NCI-H748 (cell line): ENCODE data around the gene ARRDC1.
"Not testable (repeated sequence)": the region's sequence is repeated elsewhere in the genome, so short reads cannot be mapped to it uniquely, and the experiment has no call there.

Source experiments
- DNase-seq: peaks from one replicate; lab custom pipeline; 2025; ENCODE audit not compliant: unreplicated experiment; lab: John Stamatoyannopoulos, UW

Gene ARRDC1, protein sequence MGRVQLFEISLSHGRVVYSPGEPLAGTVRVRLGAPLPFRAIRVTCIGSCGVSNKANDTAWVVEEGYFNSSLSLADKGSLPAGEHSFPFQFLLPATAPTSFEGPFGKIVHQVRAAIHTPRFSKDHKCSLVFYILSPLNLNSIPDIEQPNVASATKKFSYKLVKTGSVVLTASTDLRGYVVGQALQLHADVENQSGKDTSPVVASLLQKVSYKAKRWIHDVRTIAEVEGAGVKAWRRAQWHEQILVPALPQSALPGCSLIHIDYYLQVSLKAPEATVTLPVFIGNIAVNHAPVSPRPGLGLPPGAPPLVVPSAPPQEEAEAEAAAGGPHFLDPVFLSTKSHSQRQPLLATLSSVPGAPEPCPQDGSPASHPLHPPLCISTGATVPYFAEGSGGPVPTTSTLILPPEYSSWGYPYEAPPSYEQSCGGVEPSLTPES

DNA sequence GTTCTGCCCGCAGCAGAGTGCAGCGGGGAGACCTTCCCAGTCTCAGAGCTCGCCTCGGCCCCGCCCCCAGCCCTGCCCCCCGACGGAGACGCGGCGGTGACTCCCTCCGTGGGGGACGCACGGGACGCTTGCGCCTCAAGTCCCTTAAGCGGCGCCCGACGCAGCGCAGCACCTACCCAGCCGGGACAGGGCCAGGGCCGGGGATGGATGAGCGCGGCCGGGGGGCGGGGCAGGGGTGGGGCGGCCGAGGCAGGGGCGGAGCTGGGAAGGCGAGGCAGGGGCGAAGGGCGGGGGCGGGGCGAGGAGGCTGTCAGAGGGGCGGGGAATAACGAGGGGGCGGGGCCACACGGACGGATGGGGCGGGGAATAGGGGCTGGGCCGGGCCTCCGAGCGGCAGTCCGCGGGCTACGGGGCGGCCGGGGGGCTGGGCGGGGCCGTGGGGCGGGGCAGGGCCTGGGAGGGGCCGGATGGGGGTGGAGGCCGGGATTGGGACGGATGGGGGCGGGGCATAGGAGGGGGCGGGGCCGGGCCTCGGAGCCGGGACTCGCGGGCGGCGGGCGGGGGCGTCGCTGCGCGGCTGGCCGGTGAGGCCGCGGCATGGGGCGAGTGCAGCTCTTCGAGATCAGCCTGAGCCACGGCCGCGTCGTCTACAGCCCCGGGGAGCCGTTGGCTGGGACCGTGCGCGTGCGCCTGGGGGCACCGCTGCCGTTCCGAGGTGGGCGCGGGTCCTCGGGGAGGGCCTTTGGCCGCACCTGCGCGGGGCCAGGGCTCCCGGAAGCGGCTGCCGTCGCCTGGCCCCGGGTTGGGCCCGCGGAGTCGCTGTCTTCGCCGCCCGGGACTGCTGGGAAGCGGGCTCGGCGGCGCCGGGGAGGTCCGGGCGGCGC is at the start of gene ARRDC1:
TSS of gene ARRDC1 (plus strand) at position 566 of the 884 bp plus-strand sequence. CDS start at position 598, 32 bp downstream.
- peak; percentile 86 for DNase-seq

DNA sequence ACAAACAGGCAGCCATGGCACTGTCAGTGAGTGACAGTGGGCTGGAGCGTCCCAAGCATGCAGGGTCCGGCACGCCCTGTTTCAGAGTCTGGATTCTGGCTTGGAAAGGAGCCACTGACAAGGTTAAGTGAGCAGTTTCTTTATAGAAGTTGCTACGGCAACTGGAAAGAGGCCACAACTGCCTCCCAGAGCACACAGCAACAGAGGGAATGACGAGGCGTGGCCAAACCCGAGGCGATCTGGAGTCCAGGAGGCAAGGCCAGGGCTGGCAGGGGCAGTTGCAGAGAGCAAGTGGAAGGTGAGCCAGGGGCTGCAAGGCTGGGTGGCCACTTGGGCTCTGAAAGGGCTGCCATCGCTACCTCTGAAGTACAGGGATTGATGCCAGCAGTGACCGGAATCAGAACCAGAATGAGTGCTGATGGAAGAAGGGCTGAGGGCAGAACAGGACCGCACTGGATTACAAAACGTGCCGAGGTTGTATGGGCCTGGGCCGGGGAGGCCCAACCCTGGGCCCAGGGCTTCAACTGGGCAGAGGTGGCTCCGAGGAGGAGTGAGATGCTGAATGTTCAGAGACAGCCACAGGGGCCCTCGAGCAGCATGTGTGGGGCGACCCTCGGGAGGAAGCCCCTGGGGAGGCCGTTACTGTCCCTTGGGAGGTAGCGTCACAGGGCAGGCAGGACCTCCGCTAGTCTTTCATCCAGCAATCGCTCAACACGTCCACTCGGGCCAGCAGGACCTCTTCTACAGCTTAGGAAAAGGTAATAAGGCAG is 49.2 kb upstream of the ARRDC1 start:
- DNase-seq, result peak; percentile 18

DNA sequence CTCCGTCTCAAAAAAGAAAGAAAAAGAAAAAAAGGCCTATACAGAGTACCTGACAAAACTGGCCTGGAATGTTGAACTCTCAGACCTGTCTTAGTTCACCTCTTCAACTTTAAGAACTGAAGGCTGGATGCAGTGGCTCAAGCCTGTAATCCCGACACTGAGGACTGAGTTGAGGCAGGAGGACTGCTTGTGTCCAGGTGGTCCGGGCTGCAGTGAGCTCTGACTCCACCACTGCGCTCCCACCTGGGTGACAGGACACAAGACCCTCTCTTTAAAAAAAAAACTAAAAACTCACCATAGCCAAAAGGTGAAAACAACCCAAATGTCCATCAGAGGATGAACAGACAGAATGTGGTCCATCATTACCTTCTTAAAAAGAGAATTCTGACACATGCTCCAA is 47.4 kb upstream of the ARRDC1 start:
- DNase-seq, result no peak

DNA sequence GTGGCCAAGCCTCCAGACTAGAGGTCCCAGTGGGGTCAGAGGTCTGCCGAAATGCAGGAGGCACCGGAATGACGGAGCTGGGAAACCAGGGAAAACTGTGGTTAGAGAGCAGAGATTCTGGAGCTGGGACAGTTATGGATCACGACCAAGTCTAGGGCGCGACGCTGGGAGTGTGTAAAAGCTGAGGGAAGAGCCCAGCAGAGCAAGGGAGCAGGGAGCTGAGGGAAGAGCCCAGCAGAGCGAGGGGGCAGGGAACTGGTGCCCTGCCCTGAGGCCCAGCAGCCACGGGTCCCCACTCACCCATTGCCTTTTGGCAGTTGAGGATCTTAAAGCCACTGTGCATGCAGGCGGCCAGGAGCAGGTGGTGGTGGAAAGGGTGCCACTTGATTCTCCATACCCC is 41.4 kb upstream of the ARRDC1 start:
- DNase-seq, result no peak

DNA sequence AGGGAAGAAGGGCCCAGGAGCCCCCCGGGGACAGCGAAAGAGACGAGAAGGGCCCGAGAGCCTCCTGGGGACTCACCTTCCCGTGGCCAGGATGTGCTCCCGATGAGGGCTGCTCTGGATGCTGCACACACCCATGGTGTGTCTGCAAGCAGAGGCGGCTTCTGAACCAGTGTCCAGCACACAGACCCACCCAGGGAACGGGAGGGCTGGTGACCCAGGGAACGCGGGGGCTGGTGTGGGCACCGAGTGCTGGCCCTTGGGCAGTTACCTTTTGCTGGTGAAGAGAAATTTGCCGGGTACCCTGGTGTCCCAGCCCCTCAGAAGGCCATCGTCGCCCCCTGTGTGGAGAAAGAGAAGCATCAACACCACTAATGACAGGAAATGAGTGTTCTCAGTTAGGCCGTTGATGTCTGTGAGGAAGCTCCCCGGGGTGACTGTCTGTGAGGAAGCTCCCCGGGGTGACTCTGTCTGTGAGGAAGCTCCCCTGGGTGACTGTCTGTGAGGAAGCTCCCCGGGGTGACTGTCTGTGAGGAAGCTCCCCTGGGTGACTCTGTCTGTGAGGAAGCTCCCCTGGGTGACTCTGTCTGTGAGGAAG is 40.6 kb upstream of the ARRDC1 start:
- DNase-seq, result no peak

DNA sequence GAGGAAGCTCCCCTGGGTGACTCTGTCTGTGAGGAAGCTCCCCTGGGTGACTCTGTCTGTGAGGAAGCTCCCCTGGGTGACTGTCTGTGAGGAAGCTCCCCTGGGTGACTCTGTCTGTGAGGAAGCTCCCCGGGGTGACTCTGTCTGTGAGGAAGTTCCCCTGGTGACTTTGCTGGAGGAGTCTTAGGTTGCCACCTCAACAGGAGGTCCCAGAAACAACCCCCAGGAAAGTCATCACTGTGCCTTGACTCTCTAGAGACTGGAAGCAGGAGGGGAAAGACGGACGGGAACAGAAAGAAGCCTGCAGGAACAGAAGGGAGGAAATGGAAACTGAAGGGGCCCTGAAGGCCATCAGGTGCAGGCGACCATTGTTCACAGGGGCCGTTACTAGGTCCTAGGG is 37.0 kb upstream of the ARRDC1 start:
- not testable (repeated sequence) for DNase-seq

DNA sequence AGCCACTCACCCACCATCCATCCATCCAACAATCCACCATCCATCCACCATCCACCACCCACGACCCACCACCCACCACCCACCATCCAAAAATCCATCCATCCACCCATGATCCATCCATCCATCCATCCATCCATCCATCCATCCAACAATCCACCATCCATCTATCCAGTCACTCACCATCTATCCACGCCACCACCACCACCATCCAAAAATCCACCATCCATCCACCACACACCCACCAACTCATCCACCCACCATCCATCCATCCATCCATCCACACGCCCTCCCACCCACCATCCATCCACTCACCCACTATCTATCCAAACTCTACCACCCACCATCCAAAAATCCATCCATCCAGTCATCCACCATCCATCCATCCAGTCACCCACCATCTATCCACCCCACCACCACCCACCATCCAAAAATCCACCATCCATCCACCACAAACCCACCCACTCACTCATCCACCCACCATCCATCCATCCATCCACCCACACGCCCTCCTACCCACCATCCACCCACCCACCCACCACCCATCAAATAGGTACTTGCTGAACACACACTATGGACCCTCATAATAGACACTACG is 35.8 kb upstream of the ARRDC1 start:
- DNase-seq, result no peak

DNA sequence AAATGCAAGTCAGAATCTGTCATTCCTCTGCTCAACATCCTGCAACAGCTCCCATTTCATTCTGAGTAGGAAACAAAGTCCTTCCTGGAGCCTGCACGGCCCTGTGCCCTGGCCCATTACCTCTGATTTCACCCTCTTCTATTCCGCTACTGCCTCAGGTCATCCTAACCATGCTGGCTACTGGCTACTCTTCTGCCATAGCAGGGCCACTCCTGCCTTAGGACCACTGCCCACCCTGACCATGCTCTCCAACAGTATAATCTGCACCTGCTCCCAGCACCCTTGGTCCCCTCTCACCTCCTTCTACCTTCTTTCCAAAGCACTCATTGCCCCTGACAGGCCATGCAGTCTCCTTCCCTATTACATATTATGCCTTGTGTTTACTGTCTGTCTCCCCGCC is 34.9 kb upstream of the ARRDC1 start:
- no peak for DNase-seq

DNA sequence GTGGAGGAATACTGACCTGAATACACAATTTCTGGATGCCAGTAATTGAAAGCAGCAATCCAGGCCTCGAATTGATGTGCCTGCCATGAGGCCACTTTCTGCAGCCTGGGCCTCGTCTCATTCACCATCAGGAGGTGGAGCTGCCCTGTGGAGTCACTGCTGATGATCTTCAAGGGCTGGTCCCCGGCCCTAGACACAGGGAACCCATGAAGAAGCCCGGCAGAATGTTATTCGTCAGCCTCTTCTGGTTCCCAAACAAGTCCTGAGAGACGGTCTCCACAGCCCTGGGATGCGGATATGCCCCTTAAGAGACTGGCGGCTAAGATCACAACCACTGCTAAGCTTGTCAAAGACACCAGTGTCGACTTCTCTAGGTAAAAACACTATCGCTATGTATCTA is 31.3 kb upstream of the ARRDC1 start:
- DNase-seq, result no peak

DNA sequence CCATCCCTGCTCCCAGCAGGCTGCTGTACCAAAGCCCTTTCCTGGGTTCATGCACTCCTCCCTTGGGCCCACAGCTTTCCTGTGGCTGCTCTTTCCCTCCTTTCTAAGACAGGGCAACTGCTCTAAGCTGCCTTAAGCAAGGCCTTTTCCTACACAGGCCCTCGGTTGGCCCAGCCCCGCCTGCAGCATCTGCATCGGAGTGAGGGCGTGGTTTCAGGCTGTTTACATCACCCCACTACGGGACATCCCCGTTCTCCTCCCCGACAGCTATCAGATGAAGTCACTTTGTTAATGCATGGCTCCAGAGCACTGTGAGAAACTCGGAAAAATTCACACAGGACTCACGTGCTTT is 30.1 kb upstream of the ARRDC1 start:
- no peak for DNase-seq

DNA sequence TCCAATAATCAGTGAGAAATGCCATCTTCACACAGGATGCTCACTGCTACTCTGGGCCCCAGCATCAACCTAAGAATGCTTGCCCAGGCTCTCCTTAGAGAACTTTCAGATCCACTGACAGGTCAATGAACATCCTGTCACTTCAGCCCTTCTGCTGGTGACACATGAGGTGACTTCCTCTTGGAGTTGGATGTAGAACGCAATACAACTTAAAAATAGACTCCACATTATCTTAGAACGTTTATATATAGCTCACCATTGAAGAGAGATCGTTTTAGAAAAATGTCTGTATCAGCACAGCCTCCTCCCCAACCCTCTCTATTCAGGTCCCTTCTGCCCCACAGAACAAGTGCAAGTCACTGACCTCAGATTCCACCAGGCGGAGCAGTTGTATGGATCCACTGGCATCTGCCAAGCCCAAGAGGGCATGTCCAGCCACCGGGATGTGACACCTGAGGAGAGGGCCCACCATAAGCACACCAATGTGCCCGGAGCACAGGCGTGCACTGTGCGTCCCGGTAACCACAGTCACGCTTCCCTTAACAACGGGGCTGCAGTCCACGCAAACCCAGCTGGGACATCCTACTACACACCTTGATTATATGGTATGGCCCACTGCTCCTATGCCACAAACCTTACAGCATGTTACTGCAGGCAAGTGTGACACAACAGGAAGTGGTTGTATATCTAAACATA is 29.6 kb upstream of the ARRDC1 start:
- no peak for DNase-seq

DNA sequence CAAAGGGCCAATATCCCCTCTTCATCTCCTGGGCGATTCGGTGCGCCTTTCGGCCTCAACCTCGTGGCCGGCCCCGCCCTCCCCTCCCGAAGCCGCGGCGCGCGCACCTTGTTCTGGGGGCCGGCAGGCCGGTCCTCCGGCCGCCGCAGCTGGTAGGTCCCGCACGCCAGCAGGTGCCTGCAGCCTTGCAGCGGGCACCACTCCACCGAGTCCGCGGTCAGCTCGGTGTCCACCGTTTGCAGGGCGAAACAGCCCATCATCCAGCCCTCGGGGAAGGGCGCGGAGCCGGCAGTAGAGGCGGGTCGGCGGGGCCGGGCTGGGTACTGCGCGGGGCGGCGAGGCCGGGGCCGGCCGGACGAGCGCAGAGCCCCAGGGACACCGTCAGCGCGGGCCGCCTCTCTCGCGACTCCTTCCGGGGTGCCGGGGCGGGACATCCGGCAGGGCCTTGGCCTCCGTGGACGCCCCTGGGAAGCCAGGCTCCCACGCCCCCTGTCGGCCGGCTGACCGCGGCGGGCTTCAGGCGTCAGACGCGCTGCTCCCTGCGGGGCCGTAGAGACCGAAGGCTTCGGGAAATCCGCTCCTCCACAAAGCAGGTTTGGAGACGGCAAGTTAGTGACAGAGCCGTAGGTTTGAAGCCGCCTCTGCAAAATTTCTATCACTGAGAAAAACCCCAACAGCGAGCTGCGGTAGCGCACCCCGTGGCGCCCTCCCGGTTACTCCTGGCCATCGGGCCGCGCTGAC is 26.8 kb upstream of the ARRDC1 start, which contains the start of gene DPH7:
TSS of gene DPH7 (minus strand) at position 408 of the 741 bp plus-strand sequence. CDS start at position 260, 148 bp downstream.
- peak; percentile 95 for DNase-seq

DNA sequence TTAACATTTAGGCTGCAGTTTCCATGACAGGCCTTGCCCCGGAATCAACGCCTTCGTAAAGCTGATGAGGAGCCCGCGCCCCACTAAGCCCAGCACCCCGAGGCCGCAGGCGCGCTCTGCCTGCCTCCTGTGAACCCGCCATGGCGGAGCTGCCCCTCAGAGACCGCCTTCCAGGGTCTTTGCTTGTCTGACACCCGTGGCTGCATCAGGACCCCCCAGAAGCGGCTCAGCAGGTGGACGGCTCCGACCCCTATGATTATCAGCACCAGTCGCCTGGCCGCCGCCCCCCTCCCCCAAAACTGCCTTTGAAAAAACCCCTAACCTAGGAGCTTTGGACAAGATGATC is 26.3 kb upstream of the ARRDC1 start:
- no peak for DNase-seq

DNA sequence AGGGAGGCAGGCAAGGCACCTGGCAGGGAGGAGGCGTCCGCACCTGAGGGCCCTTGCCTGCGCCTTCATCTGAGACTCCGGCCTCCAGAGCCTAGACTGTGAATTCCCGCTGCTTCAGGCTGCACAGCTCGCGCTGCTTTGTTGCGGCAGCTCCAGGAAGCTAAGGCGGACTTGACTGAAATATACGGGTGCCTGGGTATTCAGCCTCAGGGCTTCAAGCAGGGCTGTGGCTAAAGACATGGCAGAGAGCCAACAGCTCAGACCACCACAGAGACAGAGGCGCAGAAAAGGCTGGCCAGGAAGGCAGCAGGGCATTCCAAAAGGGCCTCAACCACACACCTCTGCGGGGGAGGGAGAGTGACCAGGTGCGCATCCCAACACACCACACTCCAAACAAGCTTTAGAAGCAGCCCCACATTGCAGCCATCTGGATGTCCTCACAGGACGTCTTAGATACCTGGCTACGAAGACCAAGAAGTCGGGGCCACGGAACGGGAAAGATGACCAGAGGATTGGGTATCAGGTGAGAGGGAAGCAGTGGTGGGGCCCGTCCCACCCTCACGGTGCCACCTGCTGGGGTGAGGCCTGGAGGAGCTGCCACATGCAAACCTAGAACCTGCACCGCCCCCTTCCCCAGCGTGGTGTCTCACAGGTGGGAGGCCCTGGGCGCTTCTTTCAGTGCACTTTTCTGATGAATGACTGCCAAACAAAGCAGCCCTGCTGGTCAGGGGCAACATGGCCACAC is 25.1 kb upstream of the ARRDC1 start:
- peak; percentile 32 for DNase-seq

DNA sequence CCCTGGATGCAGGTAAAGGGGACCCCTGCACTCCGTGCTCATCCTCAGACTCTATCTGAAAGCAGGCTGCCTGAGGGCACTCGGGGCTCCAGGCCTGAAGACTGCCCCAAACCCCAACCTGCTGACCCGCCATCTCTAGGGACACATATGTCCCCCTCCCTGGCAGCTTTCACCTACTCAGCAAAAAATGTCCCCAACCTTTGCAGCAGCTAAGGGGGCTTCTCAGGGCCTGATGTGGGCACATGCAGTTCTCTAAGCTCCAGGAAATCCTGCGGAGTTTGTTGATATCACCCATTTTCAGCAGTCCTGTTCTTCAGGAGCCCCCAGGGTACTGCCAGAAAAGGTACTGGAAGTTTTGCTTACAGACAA is 24.5 kb upstream of the ARRDC1 start:
- DNase-seq, result no peak

DNA sequence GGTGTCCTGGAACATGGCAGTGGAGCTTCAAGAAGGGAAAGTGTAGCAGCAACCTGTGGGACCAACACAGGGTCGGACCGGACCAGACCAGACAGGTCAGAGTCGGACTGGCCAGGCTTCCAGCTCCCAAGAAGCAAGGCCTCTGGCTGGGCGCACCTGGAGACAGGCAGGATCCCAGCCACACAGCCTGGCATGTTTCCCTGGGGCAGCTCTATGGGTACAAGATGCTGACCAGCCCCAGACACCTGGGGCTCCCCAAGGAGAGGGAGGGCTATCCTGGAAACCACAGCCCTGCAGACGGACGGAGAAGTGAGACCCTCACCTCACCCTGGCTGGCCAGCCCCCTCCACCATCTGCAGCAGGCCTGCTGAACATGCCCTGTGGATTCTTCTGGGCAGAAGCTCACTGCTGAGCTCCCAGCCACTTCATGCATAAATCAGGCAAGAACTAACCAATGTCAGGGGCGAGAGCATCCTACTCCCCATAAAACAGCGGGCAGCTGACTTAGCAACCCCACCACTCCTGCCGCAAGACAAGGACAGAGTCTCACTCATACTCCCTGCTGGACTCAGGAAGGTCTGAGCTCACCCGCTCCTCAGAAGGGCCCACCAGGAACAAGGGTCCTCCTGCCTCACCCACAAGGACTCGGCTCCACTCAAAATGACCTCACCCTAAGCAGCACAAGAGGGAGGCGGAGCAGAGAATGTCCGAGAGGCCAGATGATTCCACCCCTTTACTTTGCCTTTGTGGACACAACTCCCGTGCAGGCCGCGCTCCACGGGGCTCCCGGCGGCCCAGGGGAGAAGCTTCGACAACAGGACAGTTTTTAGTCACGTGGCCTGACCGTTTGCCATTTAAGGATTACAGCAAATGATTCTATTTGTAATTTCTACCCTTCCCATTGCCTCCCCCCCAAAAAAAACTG is 23.9 kb upstream of the ARRDC1 start:
- DNase-seq, result no peak

DNA sequence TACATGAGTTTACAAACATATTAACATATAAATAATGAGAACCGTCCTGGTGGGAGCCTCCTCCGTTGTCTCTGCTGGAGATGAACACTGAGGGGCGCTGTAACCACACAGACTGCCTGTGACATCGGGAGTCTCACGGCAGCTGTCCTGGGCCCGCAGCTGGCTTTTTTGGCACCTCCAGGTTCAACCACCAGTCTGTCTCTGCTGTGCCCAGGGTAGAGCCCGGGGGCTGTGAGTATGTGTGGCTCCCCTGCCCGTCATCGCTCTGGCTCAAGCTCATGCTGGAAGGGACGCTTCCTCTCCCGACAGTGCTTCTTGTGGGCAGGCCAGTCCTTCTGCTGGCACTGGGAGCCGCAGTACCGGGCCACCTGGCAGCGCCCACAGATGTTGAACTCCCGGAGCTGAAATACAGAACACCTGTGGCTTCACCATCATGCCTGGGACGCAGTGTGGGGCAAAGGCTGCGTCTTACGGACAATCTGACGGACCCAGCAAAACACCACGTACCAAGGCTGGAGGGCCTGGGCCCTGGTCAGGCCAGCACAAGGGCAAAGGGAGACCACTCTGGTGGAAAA is 23.1 kb upstream of the ARRDC1 start:
- no peak for DNase-seq
